GM12891 (cell line): ENCODE measurements around the gene DLGAP1.
"Not testable (repeated sequence)": the region's sequence is repeated elsewhere in the genome, so short reads cannot be mapped to it uniquely, and the experiment has no call there.

ENCODE experiments used
- DNase-seq: peaks from one replicate; pipeline ENCODE4 v3.0.0; 2011; ENCODE audit warnings: low spot score; ENCODE audit not compliant: insufficient read length
- FAIRE-seq: peaks from 2 replicates; lab custom pipeline; 2011; peaks lifted over from hg19 to GRCh38; lab: Jason Lieb, UNC
- PAX5 ChIP-seq: IDR thresholded peaks from 2 replicates; pipeline ENCODE4 v1.6.1; 2011; ENCODE audit warnings: low read length, moderate library complexity, mild to moderate bottlenecking; ENCODE audit not compliant: insufficient read depth, severe bottlenecking
- POLR2A ChIP-seq: IDR thresholded peaks from 2 replicates; pipeline ENCODE4 v1.6.1; 2011; ENCODE audit warnings: low read depth, low read length, control low read depth
- POLR2AphosphoS5 ChIP-seq: IDR thresholded peaks from 2 replicates; pipeline ENCODE4 v1.6.1; 2011; ENCODE audit warnings: low read depth, low read length, control low read depth
- POU2F2 ChIP-seq: IDR thresholded peaks from 2 replicates; pipeline ENCODE4 v1.6.1; 2011; ENCODE audit warnings: low read depth, mild to moderate bottlenecking, control low read depth, low read length, moderate library complexity
- SPI1 ChIP-seq: IDR thresholded peaks from 2 replicates; pipeline ENCODE4 v1.6.1; 2011; ENCODE audit warnings: low read depth, low read length, control low read depth
- TAF1 ChIP-seq: IDR thresholded peaks from 2 replicates; pipeline ENCODE4 v1.6.1; 2011; ENCODE audit warnings: low read depth, low read length, control low read depth

DLGAP1 gene

DNA sequence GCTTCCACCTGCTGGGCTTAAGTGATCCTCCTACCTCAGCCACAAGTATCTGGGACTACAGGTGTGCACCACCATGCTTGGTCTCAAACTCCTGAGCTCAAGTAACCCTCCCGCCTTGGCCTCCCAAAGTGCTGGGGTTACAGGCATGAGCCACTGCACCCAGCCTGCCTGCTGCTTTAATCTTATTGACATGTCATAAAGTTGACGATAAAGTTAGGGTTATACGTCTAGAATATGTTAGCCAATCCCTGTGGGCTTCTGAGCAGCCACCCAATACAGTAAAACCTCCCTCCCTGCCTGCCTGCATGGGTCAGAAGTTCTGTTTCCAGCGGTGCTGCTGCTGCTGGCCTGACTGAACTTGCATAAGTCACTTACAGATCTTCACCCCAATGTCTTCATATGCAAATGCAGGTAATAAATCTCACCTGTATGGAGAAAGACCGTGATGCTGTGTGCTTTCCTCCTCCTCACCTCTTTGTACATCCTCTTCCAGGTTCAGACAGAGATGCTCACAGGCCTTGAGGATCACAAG lies 975.1 kb downstream of the DLGAP1 start:
- DNase-seq (no peak), FAIRE-seq (no peak)
- TF ChIP-seq SPI1 (no peak), PAX5 (no peak), POLR2AphosphoS5 (no peak), TAF1 (no peak), POU2F2 (no peak), POLR2A (no peak)

DNA sequence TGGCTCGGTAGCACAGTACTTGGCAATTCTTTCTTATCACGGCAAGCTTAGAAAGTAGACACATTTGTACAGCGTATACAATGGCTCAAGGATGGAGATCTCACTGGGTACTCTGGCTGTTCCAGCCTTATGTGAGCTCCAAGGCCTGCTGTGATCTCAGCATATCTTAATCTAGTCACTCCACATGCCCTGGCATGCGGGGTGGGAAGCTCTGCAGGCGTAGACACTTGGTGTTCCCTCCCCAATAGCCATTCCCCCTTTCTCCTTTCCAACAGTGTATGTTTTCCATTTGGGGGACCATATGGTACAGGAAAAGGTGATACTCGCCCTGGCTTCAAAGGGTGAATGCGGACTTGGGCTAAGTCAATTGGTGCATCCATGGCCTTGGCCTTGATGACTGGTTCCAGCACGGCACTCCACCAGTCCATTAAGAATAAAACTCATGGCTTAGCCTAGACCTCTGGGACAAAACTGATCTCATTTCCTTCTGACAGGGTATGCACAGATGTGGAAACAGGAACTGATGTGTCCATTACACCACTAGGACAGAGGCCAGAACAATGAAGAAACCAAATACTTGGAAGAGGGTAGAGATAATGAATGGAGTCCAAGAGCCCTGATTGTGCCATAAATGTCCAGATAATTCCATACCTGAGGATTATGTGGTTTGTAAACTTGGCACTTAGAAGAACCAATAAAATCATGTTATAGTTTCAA lies 976.7 kb downstream of the DLGAP1 start:
- no peak for TF ChIP-seq POLR2A
- TF ChIP-seq TAF1 = no peak
- no peak for TF ChIP-seq POU2F2
- no peak for TF ChIP-seq SPI1
- TF ChIP-seq POLR2AphosphoS5 = no peak
- TF ChIP-seq PAX5 = no peak
- no peak for FAIRE-seq
- DNase-seq = no peak

DNA sequence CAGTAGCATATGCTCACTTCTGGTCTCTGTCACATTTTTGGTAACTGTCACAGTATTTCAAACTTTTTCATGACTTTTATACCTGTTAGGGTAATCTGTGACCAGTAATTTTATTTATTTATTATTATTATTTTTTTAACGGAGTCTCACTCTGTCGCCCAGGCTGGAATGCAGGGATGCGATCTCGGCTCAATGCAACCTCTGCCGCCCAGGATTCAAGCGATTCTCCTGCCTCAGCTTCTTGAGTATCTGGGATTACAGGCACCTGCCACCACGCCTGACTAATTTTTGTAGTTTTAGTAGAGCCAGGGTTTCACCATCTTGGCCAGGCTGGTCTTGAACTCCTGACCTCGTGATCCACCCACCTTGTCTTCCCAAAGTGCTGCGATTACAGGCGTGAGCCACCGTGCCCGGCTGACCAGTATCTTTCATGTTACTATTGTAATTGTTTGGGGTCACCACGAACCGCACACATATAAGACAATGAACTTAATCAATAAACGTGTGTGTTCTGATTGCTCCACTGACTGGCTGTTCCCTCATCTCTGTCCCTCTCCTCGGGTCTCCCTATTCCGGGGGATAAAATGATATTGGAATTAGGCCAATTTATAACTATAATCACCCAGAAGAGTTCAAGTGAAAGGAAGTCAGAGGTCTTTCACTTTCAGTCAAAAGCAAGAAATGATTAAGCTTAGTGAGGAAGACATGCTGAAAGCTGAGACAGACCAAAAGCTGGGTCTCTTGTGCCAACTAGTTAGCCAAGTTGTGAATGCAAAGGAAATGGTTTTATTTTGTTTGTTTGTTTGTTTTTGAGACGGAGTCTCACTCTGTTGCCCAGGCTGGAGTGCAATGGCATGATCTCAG lies 982.2 kb downstream of the DLGAP1 start:
- DNase-seq (no peak), FAIRE-seq (no peak)
- TF ChIP-seq SPI1 (peak; percentile 61), POU2F2 (no peak), PAX5 (no peak), POLR2AphosphoS5 (no peak)

DNA sequence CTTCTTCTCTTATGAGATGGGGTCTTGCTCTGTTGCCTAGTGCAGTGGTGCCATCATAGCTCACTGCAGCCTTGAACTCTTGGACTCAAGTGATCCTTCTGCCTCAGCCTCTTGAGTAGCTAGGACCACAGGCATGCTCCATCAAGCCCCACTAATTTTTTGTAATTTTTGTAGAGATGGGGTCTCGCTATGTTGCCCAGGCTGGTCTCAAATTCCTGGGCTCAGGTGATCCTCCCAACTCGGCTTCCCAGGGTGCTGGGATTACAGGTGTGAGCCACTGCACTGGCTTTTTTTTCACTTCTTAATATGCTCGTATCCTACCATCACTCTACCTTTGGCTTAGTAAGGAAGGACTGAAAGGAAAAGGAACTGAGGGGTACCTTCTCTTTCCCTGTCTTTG lies 983.0 kb downstream of the DLGAP1 start:
- DNase-seq, FAIRE-seq: not testable (repeated sequence)

DNA sequence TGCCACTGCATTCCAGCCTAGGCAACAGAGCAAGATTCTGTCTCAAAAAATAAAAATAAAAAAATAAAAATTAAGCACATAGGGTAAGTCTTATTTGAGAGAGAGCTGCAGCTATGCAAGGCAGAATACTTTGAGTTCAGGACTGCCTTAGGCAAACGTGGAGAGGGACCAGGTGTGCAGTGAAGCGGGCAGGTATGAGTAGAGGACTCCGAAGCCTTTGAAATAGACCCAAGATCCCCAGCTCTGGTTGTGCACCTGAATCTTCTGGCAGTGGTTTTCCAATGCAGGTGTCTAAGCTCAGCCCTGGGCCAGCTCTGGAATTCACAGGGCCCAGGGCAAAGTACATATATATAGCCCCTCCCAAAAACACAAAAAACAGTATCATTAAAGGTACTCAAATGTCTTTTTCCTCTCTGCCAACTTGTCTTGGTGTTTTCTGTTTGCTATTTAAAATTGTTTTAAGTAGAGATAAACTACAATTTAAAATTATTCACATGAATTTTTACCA lies 983.9 kb downstream of the DLGAP1 start:
- DNase-seq (no peak), FAIRE-seq (no peak)
- no peak for TF ChIP-seq POU2F2
- TF ChIP-seq TAF1 = no peak
- no peak for TF ChIP-seq POLR2A
- no peak for TF ChIP-seq POLR2AphosphoS5
- no peak for TF ChIP-seq SPI1
- no peak for TF ChIP-seq PAX5

DNA sequence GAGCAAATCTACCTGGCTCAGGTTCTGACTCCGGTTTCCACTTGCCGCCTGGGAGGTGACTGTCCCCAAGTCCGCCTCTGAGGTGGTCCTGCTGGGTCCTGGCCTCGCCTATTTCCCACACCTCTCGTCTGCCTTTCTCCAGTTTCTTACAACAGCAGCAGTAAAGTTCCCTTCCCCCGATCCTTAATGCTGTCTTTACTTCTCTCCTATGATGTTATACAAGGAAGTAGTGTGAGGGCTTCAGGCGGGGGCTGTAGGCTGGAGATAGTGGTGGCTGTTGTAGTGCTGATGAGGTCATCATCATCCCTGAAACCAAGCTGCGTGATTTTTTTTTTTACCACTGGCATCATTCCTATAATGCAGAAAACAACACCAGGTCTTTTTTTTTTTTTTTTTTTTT lies 986.3 kb downstream of the DLGAP1 start:
- DNase-seq (no peak), FAIRE-seq (no peak)
- TF ChIP-seq POLR2AphosphoS5 (no peak), PAX5 (no peak), TAF1 (no peak), SPI1 (no peak), POU2F2 (no peak), POLR2A (no peak)

DNA sequence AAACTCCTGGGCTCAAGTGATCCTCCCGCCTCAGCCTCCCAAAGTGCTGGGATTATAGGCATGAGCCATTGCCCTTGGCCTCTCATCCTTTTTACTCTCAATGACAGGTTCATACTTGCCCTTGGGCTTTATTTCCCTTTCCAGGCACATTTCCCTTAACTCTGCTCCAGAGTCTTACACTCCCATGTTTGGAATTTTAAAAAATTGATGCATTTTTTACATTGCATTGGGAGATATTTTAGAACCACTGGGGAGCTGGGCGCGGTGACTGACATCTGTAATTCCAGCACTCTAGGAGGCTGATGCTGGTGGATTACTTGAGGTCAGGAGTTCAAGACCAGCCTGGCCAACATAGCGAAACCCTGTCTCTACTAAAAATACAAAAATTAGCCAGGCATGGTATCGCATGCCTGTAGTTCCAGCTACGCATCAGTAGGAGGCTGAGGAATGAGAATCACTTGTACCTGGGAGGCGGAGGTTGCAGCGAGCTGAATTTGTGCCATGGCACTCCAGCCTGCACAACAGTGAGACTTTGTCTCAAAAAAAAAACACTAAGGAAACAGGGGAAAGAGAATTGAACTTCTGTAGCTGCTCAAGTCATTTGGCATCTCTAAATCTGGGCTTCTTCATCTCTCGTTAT lies 986.9 kb downstream of the DLGAP1 start:
- no peak for DNase-seq
- FAIRE-seq = no peak

DNA sequence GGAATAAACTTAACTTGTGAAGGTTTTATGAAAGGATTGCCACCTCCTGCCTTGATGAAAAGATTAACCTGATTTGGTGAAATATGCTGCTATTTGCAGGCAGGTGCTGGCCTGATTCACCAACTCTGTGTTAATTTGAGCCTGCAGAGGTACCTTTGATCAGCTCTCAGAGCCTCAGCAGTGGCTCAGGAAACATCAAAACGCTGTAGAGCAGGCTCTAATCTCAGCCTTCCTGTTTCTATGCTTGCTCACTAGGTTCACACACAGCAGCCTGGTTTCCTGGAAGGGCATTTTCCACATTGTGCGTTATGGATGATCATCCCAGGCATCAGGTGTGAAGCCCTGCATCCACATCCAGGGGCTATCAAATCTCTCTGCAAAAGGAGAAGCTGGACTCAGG lies 988.2 kb downstream of the DLGAP1 start:
- FAIRE-seq = no peak
- TF ChIP-seq POLR2AphosphoS5 = no peak
- TF ChIP-seq SPI1 = no peak
- TF ChIP-seq POLR2A = no peak
- TF ChIP-seq POU2F2 = no peak
- TF ChIP-seq TAF1 = no peak
- no peak for TF ChIP-seq PAX5
- DNase-seq = no peak

More for the DNA sequence above, 986.9 kb downstream of the DLGAP1 start:
- no peak for TF ChIP-seq POU2F2

DNA sequence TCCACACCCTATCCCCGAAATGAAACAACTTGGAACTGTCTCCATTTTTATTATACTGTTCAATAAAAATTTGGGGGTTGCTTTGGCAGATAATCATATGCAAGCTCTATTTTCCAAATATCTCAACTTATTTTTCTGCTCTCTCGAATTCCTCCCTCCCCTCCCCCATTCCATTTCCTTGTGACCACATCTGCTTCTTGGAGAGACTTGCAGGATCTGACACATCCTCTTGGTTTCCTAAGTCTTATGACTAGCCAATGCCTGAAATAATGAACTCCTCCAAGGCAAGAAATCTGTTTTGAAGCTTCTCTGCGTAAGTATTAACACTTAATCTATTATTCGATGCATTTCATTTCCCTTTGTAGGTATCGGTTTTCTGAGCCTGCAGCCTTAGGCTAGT lies 989.1 kb downstream of the DLGAP1 start:
- FAIRE-seq (no peak), DNase-seq (no peak)
- TF ChIP-seq POU2F2 (no peak), POLR2A (no peak), PAX5 (no peak), POLR2AphosphoS5 (no peak), TAF1 (no peak), SPI1 (no peak)
